Stomach smooth muscle (tissue), 2 donors: ENCODE measurements around the gene PRKAR1B.

Experiments used
- H3K27ac ChIP-seq: one replicate; pipeline ENCODE4 v1.7.0; 2013; ENCODE audit warnings: mild to moderate bottlenecking, low read length, inconsistent platforms
- H3K27me3 ChIP-seq, 2 donors: one replicate each; pipeline ENCODE4 v1.7.0; 2013; ENCODE audit warnings: low read length in 2 of 2; ENCODE audit not compliant: insufficient read depth in 2 of 2, control insufficient read depth in 1 of 2
- H3K36me3 ChIP-seq, 2 donors: one replicate each; pipeline ENCODE4 v1.7.0; 2013; ENCODE audit warnings: low read length in 2 of 2; ENCODE audit not compliant: control insufficient read depth in 2 of 2, insufficient read depth in 2 of 2
- H3K4me1 ChIP-seq: one replicate; pipeline ENCODE4 v1.7.0; 2013; ENCODE audit warnings: low read length; ENCODE audit not compliant: control insufficient read depth, insufficient read depth
- H3K4me3 ChIP-seq, 2 donors: one replicate each; pipeline ENCODE4 v1.7.0; 2013; ENCODE audit warnings: low read length in 2 of 2
- H3K9ac ChIP-seq, 2 donors: one replicate each; pipeline ENCODE4 v1.7.0; 2013; ENCODE audit warnings: low read length in 2 of 2, mild to moderate bottlenecking in 1 of 2
- H3K9me3 ChIP-seq, 2 donors: one replicate each; pipeline ENCODE4 v1.7.0; 2013; ENCODE audit warnings: low read length in 2 of 2; ENCODE audit not compliant: control insufficient read depth in 2 of 2
- donor health status: healthy.
- donor health status: Pancreatic carcinoma.

PRKAR1B gene

GRCh38 chr7:540579-540978 is 186.5 kb downstream of the PRKAR1B start:
- Histone ChIP-seq H3K4me3 (no peak overlapping the region), H3K9me3 (peaks cover 0 to 8% of the 10 kb centered on the region in 2 donors), H3K27ac (no peak overlapping the region), H3K36me3 (no peaks in the 10 kb centered on the region), H3K9ac (no peak overlapping the region), H3K4me1 (no peaks in the 10 kb centered on the region), H3K27me3 (no peaks in the 10 kb centered on the region)

- no peak overlapping the region for H3K4me3 ChIP-seq
- no peaks in the 10 kb centered on the region for H3K36me3 ChIP-seq
- peaks cover 0 to 8% of the 10 kb centered on the region in 2 donors for H3K9me3 ChIP-seq
- no peak overlapping the region for H3K27ac ChIP-seq
- H3K4me1 ChIP-seq, result no peaks in the 10 kb centered on the region
- no peaks in the 10 kb centered on the region for H3K27me3 ChIP-seq
- no peak overlapping the region for H3K9ac ChIP-seq
Observed at GRCh38 chr7:539731-540411, 187.2 kb downstream of the PRKAR1B start.

GRCh38 chr7:538764-539685 is 188.1 kb downstream of the PRKAR1B start:
- no peaks in the 10 kb centered on the region for H3K4me1 ChIP-seq
- H3K4me3 ChIP-seq, result no peak overlapping the region
- peaks cover 0 to 8% of the 10 kb centered on the region in 2 donors for H3K9me3 ChIP-seq
- H3K36me3 ChIP-seq, result no peaks in the 10 kb centered on the region
- no peak overlapping the region for H3K27ac ChIP-seq
- peaks cover 0 to 2% of the 10 kb centered on the region in 2 donors for H3K27me3 ChIP-seq
- no peak overlapping the region for H3K9ac ChIP-seq

- Histone ChIP-seq H3K27me3 (peaks cover 2 to 3% of the 10 kb centered on the region in 2 donors), H3K36me3 (no peaks in the 10 kb centered on the region), H3K4me1 (no peaks in the 10 kb centered on the region), H3K9me3 (peaks cover 0 to 8% of the 10 kb centered on the region in 2 donors), H3K4me3 (no peak overlapping the region), H3K9ac (no peak overlapping the region), H3K27ac (no peak overlapping the region)
Observed at GRCh38 chr7:537911-538634, 189.0 kb downstream of the PRKAR1B start.

- Histone ChIP-seq H3K27ac (no peak overlapping the region), H3K9me3 (peaks cover 0 to 8% of the 10 kb centered on the region in 2 donors), H3K4me1 (no peaks in the 10 kb centered on the region), H3K36me3 (no peaks in the 10 kb centered on the region), H3K27me3 (peaks cover 3 to 4% of the 10 kb centered on the region in 2 donors), H3K9ac (no peak overlapping the region), H3K4me3 (no peak overlapping the region)
Observed at GRCh38 chr7:536231-536630, 190.8 kb downstream of the PRKAR1B start.

GRCh38 chr7:534959-535358 is 192.1 kb downstream of the PRKAR1B start:
- H3K4me3 ChIP-seq, result no peak overlapping the region

GRCh38 chr7:534075-534474 is 193.0 kb downstream of the PRKAR1B start:
- H3K9ac ChIP-seq, result no peak overlapping the region
- peaks cover 3 to 4% of the 10 kb centered on the region in 2 donors for H3K27me3 ChIP-seq
- peaks cover 0 to 5% of the 10 kb centered on the region in 2 donors for H3K9me3 ChIP-seq
- H3K4me1 ChIP-seq, result no peaks in the 10 kb centered on the region
- no peak overlapping the region for H3K27ac ChIP-seq
- H3K36me3 ChIP-seq, result no peaks in the 10 kb centered on the region
- H3K4me3 ChIP-seq, result no peak overlapping the region

More at GRCh38 chr7:534959-535358, 192.1 kb downstream of the PRKAR1B start:
- H3K9me3 ChIP-seq, result peaks cover 0 to 5% of the 10 kb centered on the region in 2 donors
- H3K27me3 ChIP-seq, result peaks cover 3 to 4% of the 10 kb centered on the region in 2 donors
- no peaks in the 10 kb centered on the region for H3K4me1 ChIP-seq
- no peaks in the 10 kb centered on the region for H3K36me3 ChIP-seq
- H3K9ac ChIP-seq, result no peak overlapping the region
- H3K27ac ChIP-seq, result no peak overlapping the region

GRCh38 chr7:533266-533665 is 193.8 kb downstream of the PRKAR1B start:
- H3K4me1 ChIP-seq, result no peaks in the 10 kb centered on the region
- peaks cover 3 to 4% of the 10 kb centered on the region in 2 donors for H3K27me3 ChIP-seq
- H3K36me3 ChIP-seq, result no peaks in the 10 kb centered on the region
- H3K9ac ChIP-seq, result no peak overlapping the region
- peaks cover 0 to 5% of the 10 kb centered on the region in 2 donors for H3K9me3 ChIP-seq
- no peak overlapping the region for H3K4me3 ChIP-seq
- no peak overlapping the region for H3K27ac ChIP-seq

GRCh38 chr7:532379-533143 is 194.5 kb downstream of the PRKAR1B start:
- no peak overlapping the region for H3K9ac ChIP-seq
- H3K4me1 ChIP-seq, result no peaks in the 10 kb centered on the region
- no peak overlapping the region for H3K4me3 ChIP-seq
- peaks cover 3 to 5% of the 10 kb centered on the region in 2 donors for H3K9me3 ChIP-seq
- H3K27ac ChIP-seq, result no peak overlapping the region
- H3K27me3 ChIP-seq, result peaks cover 3 to 4% of the 10 kb centered on the region in 2 donors
- H3K36me3 ChIP-seq, result no peaks in the 10 kb centered on the region

- peaks cover under 1 to 3% of the 10 kb centered on the region in 2 donors for H3K9me3 ChIP-seq
- H3K27ac ChIP-seq, result no peak overlapping the region
- H3K9ac ChIP-seq, result no peak overlapping the region
- H3K4me3 ChIP-seq, result no peak overlapping the region
- H3K36me3 ChIP-seq, result no peaks in the 10 kb centered on the region
- H3K27me3 ChIP-seq, result peaks cover 3 to 4% of the 10 kb centered on the region in 2 donors
- H3K4me1 ChIP-seq, result no peaks in the 10 kb centered on the region
Observed at GRCh38 chr7:531777-532176, 195.3 kb downstream of the PRKAR1B start.
